ENCODE data around the gene DGKD. TPM values are rescaled to one million over a fixed set of nuclear protein-coding genes. Genes with fewer than 3 reads are reported as not detected.

DGKD gene
- total and polyA plus RNA-seq, 7 donors = 59.4 to 365 (median 173) TPM

DNA sequence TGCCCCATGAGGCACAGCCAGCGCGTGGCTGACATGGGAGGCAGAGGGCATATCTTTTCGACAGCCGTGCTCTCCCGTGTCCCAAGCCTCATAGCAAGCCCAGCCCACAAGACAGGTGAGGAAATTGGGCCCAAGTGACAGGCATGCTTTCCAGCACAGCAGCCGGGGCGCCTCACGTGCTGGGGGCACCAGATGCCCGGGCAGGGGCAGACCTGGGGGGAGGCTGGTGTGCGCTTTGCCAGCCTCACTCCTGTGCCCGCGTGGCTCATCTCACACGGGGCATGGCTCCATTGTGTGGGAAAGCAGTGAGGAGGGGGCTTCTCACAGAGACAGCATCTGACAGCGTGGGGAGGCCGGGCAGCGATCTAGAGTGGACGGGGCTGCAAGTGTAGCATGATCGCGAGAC, 119.1 kb downstream of the DGKD start:
- H3K27ac ChIP-seq = peak overlapping the region; percentile 59
- H3K9me3 ChIP-seq = no peaks in the 10 kb centered on the region
- peaks cover 8% of the 10 kb centered on the region for H3K4me1 ChIP-seq
- intact Hi-C loops (cut with DNase I) = no loop called here
- H3K27me3 ChIP-seq (ENCODE audit: insufficient read depth in 3 of 3, low read length in 2 of 3) = no peaks in the 10 kb centered on the region
- H3K4me3 ChIP-seq = no peak overlapping the region
- ATAC-seq = no peak
- 88 to 93% (median 88%) methylated on average over 19 of the region's 19 CpGs for WGBS, 3 donors
- peaks cover 17 to 94% of the 10 kb centered on the region in 2 donors for H3K36me3 ChIP-seq (ENCODE audit: insufficient read depth in 1 of 2, low read depth in 1 of 2)
- DNase-seq = peak in 1 of 2 donors; percentile 44
- TF ChIP-seq, protein P1, sequence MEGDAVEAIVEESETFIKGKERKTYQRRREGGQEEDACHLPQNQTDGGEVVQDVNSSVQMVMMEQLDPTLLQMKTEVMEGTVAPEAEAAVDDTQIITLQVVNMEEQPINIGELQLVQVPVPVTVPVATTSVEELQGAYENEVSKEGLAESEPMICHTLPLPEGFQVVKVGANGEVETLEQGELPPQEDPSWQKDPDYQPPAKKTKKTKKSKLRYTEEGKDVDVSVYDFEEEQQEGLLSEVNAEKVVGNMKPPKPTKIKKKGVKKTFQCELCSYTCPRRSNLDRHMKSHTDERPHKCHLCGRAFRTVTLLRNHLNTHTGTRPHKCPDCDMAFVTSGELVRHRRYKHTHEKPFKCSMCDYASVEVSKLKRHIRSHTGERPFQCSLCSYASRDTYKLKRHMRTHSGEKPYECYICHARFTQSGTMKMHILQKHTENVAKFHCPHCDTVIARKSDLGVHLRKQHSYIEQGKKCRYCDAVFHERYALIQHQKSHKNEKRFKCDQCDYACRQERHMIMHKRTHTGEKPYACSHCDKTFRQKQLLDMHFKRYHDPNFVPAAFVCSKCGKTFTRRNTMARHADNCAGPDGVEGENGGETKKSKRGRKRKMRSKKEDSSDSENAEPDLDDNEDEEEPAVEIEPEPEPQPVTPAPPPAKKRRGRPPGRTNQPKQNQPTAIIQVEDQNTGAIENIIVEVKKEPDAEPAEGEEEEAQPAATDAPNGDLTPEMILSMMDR (IDR thresholded peaks at IDR 0.05) = no peak

DNA sequence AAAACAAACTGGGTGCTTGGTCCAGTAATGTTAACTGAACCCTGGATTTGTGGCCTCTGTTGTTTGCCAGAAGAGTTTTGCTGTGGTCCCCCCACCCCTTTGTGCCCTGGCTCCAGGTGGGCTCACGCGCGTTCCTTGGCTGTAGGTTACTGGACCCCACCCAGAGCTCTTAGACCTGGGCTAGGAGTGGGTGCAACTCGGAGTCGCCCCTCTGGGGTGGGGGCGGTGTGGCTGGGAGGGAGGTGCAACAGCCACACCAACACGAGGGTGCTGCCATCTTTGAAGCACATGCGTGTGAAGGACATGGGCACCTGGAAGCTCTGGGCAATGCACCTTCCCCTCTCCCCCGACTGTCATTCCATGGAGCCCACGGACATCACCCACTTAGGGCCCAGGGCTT, 119.6 kb downstream of the DGKD start:
- no peak overlapping the region for H3K4me3 ChIP-seq
- H3K27ac ChIP-seq = peak overlapping the region; percentile 59
- peaks cover 17 to 94% of the 10 kb centered on the region in 2 donors for H3K36me3 ChIP-seq (ENCODE audit: insufficient read depth in 1 of 2, low read depth in 1 of 2)
- intact Hi-C loops (cut with DNase I) = no loop called here
- H3K27me3 ChIP-seq (ENCODE audit: insufficient read depth in 3 of 3, low read length in 2 of 3) = no peaks in the 10 kb centered on the region
- TF ChIP-seq, protein P1 (IDR thresholded peaks at IDR 0.05) = no peak
- peak in 1 of 2 donors; percentile 51 for DNase-seq
- 89 to 90% (median 89%) methylated on average over 8 to 10 of the region's 10 CpGs for WGBS, 3 donors
- ATAC-seq = peak; percentile 1 to 10 (median 3)
- H3K9me3 ChIP-seq = no peaks in the 10 kb centered on the region
- H3K4me1 ChIP-seq = peaks cover 8% of the 10 kb centered on the region

DNA sequence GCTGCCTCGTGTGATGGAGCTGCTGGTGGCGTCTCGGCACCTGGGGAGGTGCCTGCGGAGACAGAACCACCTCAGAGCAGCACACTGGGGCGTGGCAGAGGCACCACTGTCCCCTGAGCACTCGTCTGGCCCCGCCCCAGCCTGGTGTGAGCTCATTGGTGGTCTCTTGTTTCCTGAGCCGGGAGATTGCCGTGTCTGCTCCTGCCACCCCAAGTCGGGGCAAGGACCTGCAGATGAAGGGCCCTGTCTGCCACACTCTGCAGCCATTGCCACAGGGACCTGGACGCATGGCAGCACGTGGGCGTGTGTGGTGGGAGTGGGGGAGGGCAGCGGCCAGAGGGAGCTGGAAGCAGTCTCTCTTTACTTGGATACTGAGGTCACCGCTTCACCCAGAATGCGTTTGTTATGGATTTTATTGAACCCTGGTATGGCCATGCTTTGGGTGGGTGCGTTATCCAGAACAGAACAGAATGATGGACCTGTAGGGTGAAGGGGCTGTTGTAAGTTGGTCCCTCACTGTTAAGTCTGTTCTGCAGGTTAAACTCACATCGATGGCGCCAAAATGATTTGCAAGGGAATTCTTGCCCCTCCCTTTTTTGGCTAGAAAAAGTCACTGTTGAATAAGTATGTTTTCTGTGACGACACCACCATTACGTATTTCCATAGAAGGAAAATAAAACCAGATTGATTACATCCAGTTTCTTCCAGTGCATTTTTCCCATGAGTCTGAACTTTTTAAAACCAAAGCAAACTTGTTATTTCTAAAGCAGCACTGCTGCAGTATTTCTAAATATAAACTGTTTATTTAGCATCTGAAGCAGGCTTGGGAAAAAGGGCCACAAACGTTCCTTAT, 120.2 kb downstream of the DGKD start:
- peak in 1 of 2 donors; percentile 59 for DNase-seq
- peak; percentile 7 to 18 (median 14) for ATAC-seq
- Histone ChIP-seq H3K4me1 (peaks cover 3% of the 10 kb centered on the region), H3K27me3 (ENCODE audit: insufficient read depth in 3 of 3, low read length in 2 of 3) (no peaks in the 10 kb centered on the region), H3K36me3 (ENCODE audit: insufficient read depth in 1 of 2, low read depth in 1 of 2) (peaks cover 17 to 90% of the 10 kb centered on the region in 2 donors), H3K9me3 (no peaks in the 10 kb centered on the region), H3K27ac (peak overlapping the region; percentile 59), H3K4me3 (no peak overlapping the region)
- WGBS, 3 donors = 75 to 79% (median 77%) methylated on average over 22 of the region's 22 CpGs
- intact Hi-C loops (cut with DNase I) = no loop called here
- TF ChIP-seq, protein P1 (IDR thresholded peaks at IDR 0.05) = no peak

DNA sequence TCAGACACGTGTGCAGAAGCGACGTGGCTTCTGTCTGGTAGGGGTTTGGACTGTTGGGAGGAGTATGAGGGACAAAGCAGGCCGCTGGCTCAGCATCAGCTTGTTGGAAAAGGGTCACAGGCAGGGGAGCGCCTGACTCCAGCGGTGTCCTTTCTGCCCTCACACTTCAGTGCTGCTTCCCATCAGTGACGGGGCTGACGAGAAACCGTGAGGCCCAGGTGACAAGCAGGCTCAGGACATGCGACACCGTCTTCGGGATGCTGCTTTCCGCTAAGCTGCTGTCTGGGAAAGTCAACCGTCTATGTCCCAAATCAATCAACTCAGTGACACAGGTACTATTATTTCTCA, 121.7 kb downstream of the DGKD start:
- ATAC-seq (no peak), DNase-seq (peak in 1 of 2 donors; percentile 48)
- Histone ChIP-seq H3K9me3 (no peaks in the 10 kb centered on the region), H3K4me3 (no peak overlapping the region), H3K36me3 (ENCODE audit: insufficient read depth in 1 of 2, low read depth in 1 of 2) (peaks cover 9 to 82% of the 10 kb centered on the region in 2 donors), H3K27ac (no peak overlapping the region), H3K27me3 (ENCODE audit: insufficient read depth in 3 of 3, low read length in 2 of 3) (no peaks in the 10 kb centered on the region), H3K4me1 (peaks cover 9% of the 10 kb centered on the region)
- intact Hi-C loops (cut with DNase I) = no loop called here
- 90 to 93% (median 92%) methylated on average over 14 of the region's 14 CpGs for WGBS, 3 donors
- TF ChIP-seq, protein P1 (IDR thresholded peaks at IDR 0.05) = no peak
